Activated CD8-positive, alpha-beta T cell treated with anti-CD3 and anti-CD28 coated beads for 36 hours (primary cell): Measurements from ENCODE around the gene F8. TPM values are rescaled to one million over a fixed set of nuclear protein-coding genes. Genes with fewer than 3 reads are reported as not detected.

ENCODE experiments used
- ATAC-seq: fragments of 200-7000 bp; cut with Tn5 transposase; one replicate; pipeline ENCODE4 v1.10.0; 2021; ENCODE audit warnings: mild to moderate bottlenecking, moderate library complexity
- CTCF ChIA-PET: fragments of 350-600 bp; sonication (Branson Sonifier 250); formaldehyde crosslinking; loops from one replicate; lab custom pipeline; 2021; ENCODE audit warnings: antibody characterized with exemption; lab: Charles Lee
- POLR2A ChIA-PET: fragments of 350-600 bp; sonication (Branson Sonifier 250); formaldehyde crosslinking; loops from one replicate; lab custom pipeline; 2021; ENCODE audit warnings: antibody characterized with exemption; lab: Charles Lee
- DNase-seq: peaks from one replicate; pipeline ENCODE4 v3.0.0-alpha.2; 2020
- H3K27ac Mint-ChIP-seq: one replicate; pipeline ENCODE4 v1.8.0; 2021; ENCODE audit warnings: mild to moderate bottlenecking, mixed read lengths
- H3K27me3 Mint-ChIP-seq: one replicate; pipeline ENCODE4 v1.8.0; 2021; ENCODE audit warnings: mixed read lengths
- H3K36me3 Mint-ChIP-seq: one replicate; pipeline ENCODE4 v1.8.0; 2021; ENCODE audit warnings: low read depth, mixed read lengths
- H3K4me1 Mint-ChIP-seq: one replicate; pipeline ENCODE4 v1.8.0; 2021; ENCODE audit warnings: low read depth, mixed read lengths
- H3K4me3 Mint-ChIP-seq: one replicate; pipeline ENCODE4 v1.8.0; 2021; ENCODE audit warnings: mild to moderate bottlenecking, moderate library complexity, mixed read lengths
- H3K9me3 Mint-ChIP-seq: one replicate; pipeline ENCODE4 v1.8.0; 2021; ENCODE audit warnings: mixed read lengths
- intact Hi-C: fragments of 100-400 bp; cut with micrococcal nuclease; formaldehyde crosslinking; loops from one replicate; pipeline ENCODE4 v1.10.0; 2022
- total RNA-seq, 2 experiments: library from RNA; stranded (reverse); gene quantifications; one replicate each; pipeline ENCODE4 v1.2.3, GENCODE V29; 2021
- TF ChIP-seq, protein P1 (sequence below): fragments of 200-600 bp; IDR thresholded peaks from one replicate; pipeline ENCODE4 v1.8.0; 2022; ENCODE audit warnings: antibody characterized with exemption, mild to moderate bottlenecking

F8 gene
- total RNA-seq = 1 to 10 TPM; 4.1 to 4.4 TPM

DNA sequence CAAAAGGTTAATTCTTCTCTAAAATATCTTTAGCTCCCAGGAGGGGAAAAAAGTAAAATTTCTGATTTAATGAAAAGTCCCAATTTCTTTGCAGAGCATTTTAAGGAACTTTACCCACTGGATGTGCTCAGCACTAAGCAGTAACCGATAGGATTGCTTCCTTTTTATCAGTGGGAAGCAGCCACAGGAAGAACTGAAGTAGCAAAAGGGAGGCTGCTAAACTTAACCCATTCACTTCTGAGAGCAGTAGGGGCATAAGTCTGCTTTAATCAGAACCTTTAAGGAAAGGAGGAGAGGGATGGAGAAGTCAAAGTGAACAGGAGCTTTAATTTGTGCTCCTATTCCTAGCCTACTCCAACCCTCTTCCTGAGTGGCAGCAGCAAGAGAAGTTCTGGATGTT lies at the start of gene F8:
TSS of gene F8 (minus strand) at position 139 of the 400 bp plus-strand sequence. CDS start 171 bp downstream, outside the sequence.
- ChIA-PET CTCF (interaction anchor here (0.7 to 1.2 kb wide), 2 partner anchors 35 to 105 kb away, joined by 3 read pairs; no protein-coding TSS in a partner anchor), POLR2A (no interaction called here)
- Mint-ChIP-seq H3K36me3 (no peaks in the 10 kb centered on the region), H3K4me1 (peaks cover 5% of the 10 kb centered on the region), H3K27me3 (no peaks in the 10 kb centered on the region), H3K27ac (no peak within 1 kb of the TSS), H3K4me3 (no peak within 1 kb of the TSS), H3K9me3 (no peaks in the 10 kb centered on the region)
- intact Hi-C loops = no loop called here
- ATAC-seq (no peak), DNase-seq (no peak)
- TF ChIP-seq, protein P1, sequence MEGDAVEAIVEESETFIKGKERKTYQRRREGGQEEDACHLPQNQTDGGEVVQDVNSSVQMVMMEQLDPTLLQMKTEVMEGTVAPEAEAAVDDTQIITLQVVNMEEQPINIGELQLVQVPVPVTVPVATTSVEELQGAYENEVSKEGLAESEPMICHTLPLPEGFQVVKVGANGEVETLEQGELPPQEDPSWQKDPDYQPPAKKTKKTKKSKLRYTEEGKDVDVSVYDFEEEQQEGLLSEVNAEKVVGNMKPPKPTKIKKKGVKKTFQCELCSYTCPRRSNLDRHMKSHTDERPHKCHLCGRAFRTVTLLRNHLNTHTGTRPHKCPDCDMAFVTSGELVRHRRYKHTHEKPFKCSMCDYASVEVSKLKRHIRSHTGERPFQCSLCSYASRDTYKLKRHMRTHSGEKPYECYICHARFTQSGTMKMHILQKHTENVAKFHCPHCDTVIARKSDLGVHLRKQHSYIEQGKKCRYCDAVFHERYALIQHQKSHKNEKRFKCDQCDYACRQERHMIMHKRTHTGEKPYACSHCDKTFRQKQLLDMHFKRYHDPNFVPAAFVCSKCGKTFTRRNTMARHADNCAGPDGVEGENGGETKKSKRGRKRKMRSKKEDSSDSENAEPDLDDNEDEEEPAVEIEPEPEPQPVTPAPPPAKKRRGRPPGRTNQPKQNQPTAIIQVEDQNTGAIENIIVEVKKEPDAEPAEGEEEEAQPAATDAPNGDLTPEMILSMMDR = no peak

DNA sequence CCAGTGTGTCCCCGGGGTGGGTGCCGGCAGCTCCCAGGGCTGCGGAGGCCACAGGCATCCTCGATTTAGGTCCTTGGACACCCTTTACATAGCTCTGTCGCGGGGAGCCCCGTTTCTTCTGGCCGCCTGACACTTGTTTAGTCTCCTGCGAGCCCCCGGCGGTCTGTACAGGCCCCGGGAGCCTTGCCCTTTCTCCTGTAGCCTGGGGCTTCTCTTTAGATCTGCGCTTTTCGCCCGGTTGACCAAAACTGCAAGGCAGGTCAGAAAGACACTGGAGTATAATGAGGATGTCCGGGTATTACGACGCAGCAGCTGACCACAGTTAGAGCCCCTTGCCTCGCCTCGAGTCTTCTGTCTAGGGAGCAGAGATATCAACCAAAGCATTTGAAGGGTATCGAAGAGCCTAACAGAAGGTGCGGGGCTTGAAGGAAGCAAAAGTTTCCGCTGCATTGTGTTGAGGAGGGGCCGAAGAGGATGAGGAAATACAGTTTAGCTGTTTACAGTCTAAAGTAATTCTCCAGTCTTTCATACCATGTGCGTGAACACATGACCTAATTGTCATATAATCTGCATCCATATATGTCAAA lies 49.3 kb upstream of the F8 start:
- POLR2A ChIA-PET = interaction anchor here (1.2 to 1.9 kb wide), 2 partner anchors 9 to 145 kb away, joined by 3 to 7 read pairs; partner anchors contain the start of gene VBP1
- H3K9me3 Mint-ChIP-seq = no peaks in the 10 kb centered on the region
- peak overlapping the region; percentile 90 for H3K4me3 Mint-ChIP-seq
- peak overlapping the region; percentile 95 for H3K27ac Mint-ChIP-seq
- ATAC-seq = no peak
- no peaks in the 10 kb centered on the region for H3K27me3 Mint-ChIP-seq
- CTCF ChIA-PET = interaction anchor here (0.9 to 1.1 kb wide), 2 partner anchors 15 to 153 kb away, joined by 3 to 4 read pairs; no protein-coding TSS in a partner anchor
- TF ChIP-seq, protein P1 = no peak
- DNase-seq = no peak
- intact Hi-C loops = no loop called here
- peaks cover 34% of the 10 kb centered on the region for H3K36me3 Mint-ChIP-seq
- H3K4me1 Mint-ChIP-seq = peaks cover 51% of the 10 kb centered on the region

DNA sequence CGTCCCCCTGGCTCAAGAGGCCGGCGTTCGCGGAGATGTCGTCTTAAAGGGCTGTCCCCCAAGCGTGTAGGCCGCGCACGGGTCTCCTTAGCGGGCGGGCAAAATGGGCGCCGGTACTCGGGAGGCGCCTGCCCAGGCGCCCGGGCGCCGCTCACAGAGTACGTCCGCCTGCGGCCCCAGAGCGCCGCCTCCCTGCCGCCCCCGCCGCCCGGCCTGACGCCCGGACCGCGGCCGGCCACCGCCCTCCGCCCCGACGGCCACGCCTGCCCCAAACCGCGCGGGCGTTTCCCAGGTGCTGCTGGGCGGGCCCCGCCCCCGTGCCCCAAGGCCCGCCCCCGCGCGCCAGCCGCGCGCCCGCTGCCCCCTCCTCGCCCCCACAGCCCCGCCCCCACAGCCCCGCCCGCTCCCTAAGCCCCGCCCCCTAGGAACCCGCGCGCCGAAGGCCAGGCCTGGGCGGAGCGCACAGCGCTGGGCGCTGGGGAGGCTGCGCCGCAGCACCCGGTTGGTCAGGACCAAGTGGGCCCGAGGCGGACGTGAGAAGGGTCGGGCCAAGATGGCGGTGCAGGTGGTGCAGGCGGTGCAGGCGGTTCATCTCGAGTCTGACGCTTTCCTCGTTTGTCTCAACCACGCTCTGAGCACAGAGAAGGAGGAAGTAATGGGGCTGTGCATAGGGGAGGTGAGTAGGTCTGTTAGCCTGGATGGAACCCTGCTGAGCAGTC lies 48.6 kb upstream of the F8 start, which contains the start of the genes BRCC3, CMC4 and MTCP1:
TSS of gene BRCC3 (plus strand) at position 534 of the 719 bp plus-strand sequence. CDS start at position 554, 20 bp downstream.
TSS of gene CMC4 (minus strand) at position 162 of the 719 bp plus-strand sequence. CDS start 7,113 bp downstream, outside the sequence.
TSS of gene MTCP1 (minus strand) at position 162 of the 719 bp plus-strand sequence. CDS start 5,126 bp downstream, outside the sequence.
- POLR2A ChIA-PET = interaction anchor here (1.2 to 1.9 kb wide), 2 partner anchors 8 to 145 kb away, joined by 3 to 7 read pairs; partner anchors contain the start of gene VBP1
- Mint-ChIP-seq H3K9me3 (no peaks in the 10 kb centered on the region), H3K36me3 (peaks cover 34% of the 10 kb centered on the region), H3K27ac (peak within 1 kb of the TSS; percentile 95), H3K4me3 (peak within 1 kb of the TSS; percentile 90), H3K27me3 (no peaks in the 10 kb centered on the region), H3K4me1 (peaks cover 56% of the 10 kb centered on the region)
- ATAC-seq (peak; percentile 93), DNase-seq (peak; percentile 81)
- intact Hi-C loops = no loop called here
- CTCF ChIA-PET = interaction anchor here (0.9 to 1.1 kb wide), 2 partner anchors 13 to 153 kb away, joined by 4 to 7 read pairs; no protein-coding TSS in a partner anchor
- TF ChIP-seq, protein P1 = no peak

DNA sequence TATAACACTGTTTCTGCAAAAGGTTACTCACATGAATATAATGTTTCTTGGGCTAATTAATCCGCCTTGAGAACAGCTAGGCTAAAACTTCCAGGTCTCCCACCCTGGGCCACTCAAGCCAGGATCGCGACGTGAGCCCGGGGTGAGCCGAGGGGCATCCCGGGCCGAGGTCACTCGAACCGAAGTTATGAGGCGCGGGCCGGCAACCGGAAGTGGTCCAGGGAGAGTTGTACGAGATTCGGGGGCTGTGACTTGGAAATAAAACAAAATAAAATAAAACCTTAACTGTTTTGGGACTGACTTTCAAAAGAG lies 48.1 kb upstream of the F8 start:
- ATAC-seq = peak; percentile 5
- ChIA-PET CTCF (interaction anchor here (1.1 kb wide), 1 partner anchor 13 kb away, joined by 7 read pairs; no protein-coding TSS in a partner anchor), POLR2A (no interaction called here)
- TF ChIP-seq, protein P1 = no peak
- H3K4me3 Mint-ChIP-seq = peak overlapping the region; percentile 79
- peaks cover 55% of the 10 kb centered on the region for H3K4me1 Mint-ChIP-seq
- H3K27me3 Mint-ChIP-seq = no peaks in the 10 kb centered on the region
- DNase-seq = no peak
- intact Hi-C loops = no loop called here
- peak overlapping the region; percentile 89 for H3K27ac Mint-ChIP-seq
- H3K9me3 Mint-ChIP-seq = no peaks in the 10 kb centered on the region
- H3K36me3 Mint-ChIP-seq = peaks cover 34% of the 10 kb centered on the region
